D341Med (cell line): ENCODE measurements around the gene PIGN.

Experiments
- DNase-seq: peaks from one replicate; pipeline ENCODE4 v3.0.0; 2012; ENCODE audit warnings: low spot score

The PIGN gene, protein sequence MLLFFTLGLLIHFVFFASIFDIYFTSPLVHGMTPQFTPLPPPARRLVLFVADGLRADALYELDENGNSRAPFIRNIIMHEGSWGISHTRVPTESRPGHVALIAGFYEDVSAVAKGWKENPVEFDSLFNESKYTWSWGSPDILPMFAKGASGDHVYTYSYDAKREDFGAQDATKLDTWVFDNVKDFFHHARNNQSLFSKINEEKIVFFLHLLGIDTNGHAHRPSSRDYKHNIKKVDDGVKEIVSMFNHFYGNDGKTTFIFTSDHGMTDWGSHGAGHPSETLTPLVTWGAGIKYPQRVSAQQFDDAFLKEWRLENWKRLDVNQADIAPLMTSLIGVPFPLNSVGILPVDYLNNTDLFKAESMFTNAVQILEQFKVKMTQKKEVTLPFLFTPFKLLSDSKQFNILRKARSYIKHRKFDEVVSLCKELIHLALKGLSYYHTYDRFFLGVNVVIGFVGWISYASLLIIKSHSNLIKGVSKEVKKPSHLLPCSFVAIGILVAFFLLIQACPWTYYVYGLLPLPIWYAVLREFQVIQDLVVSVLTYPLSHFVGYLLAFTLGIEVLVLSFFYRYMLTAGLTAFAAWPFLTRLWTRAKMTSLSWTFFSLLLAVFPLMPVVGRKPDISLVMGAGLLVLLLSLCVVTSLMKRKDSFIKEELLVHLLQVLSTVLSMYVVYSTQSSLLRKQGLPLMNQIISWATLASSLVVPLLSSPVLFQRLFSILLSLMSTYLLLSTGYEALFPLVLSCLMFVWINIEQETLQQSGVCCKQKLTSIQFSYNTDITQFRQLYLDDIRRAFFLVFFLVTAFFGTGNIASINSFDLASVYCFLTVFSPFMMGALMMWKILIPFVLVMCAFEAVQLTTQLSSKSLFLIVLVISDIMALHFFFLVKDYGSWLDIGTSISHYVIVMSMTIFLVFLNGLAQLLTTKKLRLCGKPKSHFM

GRCh38 chr18:62186774-62187542, at the start of gene PIGN, which contains the start of gene RELCH:
TSS of gene PIGN (minus strand) at chr18:62187056. CDS start at chr18:62161353, 25,703 bp downstream.
TSS of gene RELCH (plus strand) at chr18:62187255. CDS start at chr18:62187506, 251 bp downstream.
- DNase-seq, result peak; percentile 97

GRCh38 chr18:62236252-62236651, 49.4 kb upstream of the PIGN start:
- no peak for DNase-seq

DNA sequence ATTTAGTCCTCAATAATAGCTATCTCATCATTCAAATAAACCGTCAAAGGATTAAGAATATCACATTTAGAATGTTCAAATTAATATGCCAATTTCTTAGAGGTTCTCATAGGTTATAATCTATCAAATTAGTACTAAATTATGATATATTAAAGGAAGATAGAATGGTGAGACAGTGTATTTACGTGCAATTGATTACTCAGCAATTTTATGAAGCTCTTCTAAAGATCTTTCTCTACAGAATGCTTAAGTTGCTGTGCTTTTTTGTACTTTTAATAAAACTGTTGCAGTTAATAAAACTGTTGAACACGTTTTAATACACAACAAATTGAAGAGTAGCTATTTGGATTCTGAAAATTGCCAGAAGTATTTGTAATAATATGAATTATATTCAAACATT, 39.2 kb upstream of the PIGN start:
- no peak for DNase-seq

DNA sequence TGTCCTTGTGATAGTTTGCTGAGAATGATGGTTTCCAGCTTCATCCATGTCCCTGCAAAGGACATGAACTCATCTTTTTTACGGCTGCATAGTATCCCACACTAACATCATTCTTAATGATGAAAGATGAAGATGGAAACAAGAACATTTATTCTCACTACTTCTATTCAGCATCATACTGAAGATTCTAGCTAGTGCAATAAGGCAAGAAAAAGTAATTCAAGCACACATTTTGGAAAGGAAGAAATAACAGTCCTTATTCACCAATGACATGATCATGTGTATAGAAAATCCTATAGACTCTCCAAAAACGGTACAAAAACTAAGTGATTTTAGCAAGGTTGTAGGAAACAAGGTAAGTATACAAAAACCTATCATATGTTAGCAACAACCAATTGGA, 37.4 kb upstream of the PIGN start:
- no peak for DNase-seq

DNA sequence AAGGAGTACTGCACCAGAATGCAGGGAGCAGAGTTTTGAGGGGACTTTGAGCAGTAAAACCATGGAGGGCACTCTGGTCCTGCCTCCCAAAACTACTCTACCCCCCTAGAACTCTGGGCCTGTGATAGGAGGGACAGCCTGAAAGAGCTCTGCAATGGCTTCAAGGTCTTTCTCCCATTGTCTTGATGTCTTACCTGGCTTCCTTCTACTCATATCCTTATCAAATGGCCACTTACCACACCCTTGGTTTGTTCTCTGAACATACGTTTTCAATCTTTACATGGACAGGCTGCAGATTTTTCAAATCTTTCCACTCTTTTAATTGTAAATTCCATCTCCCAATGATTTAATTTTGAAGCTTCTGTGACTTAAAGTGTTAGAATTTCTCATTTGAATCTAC, 27.9 kb upstream of the PIGN start:
- no peak for DNase-seq

GRCh38 chr18:62211325-62211828, 24.5 kb upstream of the PIGN start:
- no peak for DNase-seq

- no peak for DNase-seq
These were observed 23.3 kb upstream of the PIGN start for GRCh38 chr18:62210138-62210537.

DNA sequence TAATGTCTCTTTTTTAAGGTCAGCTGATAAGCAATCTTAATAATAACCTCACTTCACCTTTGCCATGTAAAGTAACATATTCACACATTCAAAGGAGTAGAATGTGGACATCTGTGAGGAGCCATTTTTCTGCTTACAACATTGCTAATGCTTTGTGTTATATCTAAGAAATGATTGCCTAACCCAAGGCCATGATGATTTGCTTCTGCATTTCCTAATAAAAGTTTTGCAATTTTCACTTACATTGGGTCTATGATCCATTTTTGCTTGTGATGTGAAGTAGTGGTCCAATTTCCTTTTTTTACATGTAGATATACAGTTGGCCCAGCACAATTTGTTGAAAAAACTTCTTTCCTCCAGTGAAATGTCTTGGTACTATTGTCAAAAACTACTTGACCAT, 22.2 kb upstream of the PIGN start:
- DNase-seq, result no peak

DNA sequence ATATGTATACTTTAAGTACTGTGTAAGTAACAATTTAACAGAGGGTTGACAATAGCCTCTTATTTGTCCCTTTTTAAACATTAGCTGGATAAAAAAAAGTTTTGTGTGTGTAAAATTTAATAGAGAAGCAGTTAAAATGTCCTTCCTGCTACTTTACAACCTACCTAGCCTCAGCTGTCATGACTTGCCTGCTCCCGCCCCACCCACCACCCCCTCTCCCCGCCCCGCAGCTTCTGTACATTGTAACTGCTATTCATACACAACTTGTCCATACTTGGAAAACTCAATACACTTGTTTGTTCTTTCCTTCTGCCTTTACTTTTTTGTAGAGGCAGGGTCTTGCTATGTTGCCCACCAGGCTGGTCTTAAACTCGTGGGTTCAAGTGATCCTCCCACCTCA, 19.7 kb upstream of the PIGN start:
- peak; percentile 24 for DNase-seq

- DNase-seq, result no peak
These were observed 19.0 kb upstream of the PIGN start for GRCh38 chr18:62205824-62206223.

- no peak for DNase-seq
These were observed 15.0 kb upstream of the PIGN start for GRCh38 chr18:62201870-62202269.

DNA sequence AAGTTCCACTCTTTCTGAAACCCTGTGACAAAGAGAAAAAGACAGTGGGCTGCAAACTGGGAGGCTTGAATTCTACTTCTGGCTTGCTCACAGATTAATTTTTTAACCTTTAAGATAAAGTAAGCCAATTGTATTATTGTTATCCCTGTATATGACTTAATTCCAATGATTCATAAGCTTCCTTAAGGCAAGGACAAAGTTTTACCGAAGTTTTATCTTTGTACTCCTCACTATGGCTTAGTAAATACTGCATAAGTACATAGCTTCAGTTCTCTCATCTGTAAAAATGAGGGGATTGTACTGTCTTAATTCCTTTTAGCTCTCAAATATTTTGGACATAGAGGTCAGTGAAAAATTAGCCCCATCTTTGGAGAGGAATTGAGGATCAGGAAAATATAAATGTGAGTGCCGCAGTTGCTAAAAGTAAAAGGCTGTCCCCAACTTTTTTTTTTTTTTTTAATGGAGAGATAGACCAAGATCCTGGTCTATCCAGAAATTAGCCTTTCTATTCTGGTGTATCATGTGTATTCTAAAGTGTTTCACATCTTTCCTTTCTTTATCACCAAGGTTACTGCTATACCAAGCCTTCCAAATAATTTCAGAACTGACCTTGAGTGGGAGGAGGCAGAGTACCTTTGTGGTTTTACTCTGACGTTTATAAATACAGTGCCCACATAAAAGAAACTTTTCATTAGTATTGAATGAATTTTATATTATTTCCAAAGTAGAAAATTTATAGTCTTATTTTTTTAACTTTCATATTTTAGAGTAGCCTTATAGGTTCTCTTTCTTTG, 13.5 kb upstream of the PIGN start:
- DNase-seq, result no peak

DNA sequence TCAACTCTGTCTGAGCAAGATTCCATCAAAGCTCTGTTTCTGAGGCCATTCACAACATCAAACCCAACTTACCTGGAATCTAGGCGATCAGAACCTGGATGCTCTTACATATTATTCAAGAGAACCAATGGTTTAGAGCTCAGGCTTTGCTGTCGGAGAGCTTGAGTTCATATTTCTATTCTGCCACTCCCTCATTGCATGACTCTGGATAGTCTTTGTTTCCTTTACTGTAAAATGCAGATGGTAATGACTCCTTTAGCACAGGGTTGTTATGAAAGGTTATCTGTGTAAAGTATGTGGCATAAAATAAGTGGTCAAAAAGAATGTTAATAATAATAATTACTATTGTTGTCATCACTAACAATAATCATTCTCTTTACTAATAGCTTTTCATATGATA, 12.8 kb upstream of the PIGN start:
- DNase-seq, result no peak

GRCh38 chr18:62198259-62198658, 11.4 kb upstream of the PIGN start:
- no peak for DNase-seq

DNA sequence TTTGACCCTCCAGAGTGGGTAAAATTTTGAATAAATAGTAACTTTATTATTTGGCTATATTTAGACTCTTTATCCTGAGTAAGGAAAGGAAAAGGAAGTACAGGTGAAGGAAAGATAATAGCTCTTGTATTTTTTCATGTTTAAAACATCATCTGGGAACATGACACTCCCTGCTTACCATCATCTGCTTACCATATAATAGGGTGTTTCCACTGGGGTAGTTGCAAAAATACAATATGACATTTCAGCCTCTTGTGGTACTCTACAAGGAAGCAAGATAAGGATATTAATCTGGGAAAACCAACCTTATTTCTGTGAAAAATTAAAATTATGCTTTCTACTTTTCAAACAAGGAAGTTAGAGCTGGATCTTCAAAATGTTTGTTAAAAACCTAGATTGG, 10.1 kb upstream of the PIGN start:
- no peak for DNase-seq

- DNase-seq, result no peak
These were observed 9.2 kb upstream of the PIGN start for GRCh38 chr18:62196079-62196478.

DNA sequence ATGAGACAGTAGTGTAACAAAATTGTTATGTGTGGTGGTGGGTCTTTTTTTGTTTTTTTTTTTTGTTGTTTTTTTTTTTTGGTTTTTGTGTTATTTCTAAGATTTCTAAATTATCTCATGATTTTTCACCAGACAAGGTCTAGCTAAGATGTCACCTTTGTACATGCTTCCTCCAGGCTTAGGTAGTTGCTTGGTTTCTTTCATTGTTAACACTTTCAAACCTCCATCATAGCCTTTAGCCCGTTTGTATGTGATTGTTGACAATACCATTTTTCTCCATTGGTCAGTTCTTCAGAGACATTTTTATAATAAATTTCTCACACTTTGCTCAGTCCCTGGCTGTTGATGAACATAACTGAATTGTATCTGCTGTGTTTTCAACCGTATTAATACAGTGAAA, 2.4 kb upstream of the PIGN start:
- no peak for DNase-seq

- peak; percentile 55 for DNase-seq
These were observed 971 bp upstream of the PIGN start for GRCh38 chr18:62187543-62188510.

DNA sequence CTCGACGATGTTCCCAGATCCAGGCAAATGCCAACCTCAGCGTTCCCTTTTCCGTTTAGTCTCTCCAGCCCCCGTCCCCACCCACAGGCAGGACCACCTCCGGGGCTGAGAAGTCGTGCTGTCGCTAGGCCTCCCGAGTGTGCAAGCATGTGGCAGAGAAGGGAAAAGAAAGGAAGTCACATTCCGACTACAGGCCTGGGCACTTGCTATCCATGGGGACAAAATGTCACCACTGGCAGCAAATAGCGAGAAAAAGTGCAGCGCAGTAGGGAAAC, 420 bp downstream of the PIGN start:
- DNase-seq, result no peak

DNA sequence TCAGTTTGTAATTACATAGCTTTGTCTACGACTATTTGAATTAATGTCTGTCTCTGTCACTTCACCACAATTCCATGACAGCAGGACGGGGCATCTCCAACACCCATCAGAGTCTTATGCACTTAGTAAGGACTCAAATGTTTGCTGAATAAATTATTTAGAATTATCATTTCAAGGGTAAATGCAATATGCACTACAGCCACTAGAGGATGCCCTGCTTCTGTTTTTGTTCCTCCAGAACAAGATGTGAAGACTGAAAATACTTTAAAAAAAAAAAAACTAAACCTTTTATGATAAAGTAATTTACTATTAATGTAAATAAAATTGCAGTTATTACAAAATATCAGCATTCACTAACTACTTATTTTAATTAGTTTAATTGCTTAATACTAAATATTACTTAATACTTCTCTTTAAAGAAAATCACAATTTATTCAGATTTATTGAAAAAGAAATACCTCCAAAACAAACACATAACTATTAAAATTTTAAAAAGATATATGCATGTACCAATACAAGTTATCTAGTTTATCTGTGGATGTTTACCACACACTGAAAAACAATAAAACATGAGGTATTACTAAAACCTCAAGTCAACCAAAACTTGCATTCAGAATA, 3.2 kb downstream of the PIGN start:
- DNase-seq, result peak; percentile 41
